Psoas muscle (tissue), 8 donors: Measurements from ENCODE around the gene SPP2. TPM values are rescaled to one million over a fixed set of nuclear protein-coding genes. Genes with fewer than 3 reads are reported as not detected.

ENCODE experiments used
- ATAC-seq, 4 donors: fragments of 200-7000 bp; cut with Tn5 transposase; one replicate each; pipeline ENCODE4 v1.9.1; 2020; ENCODE audit warnings: moderate library complexity in 3 of 4, mild to moderate bottlenecking in 2 of 4
- DNase-seq, 2 donors: peaks; one replicate each; pipeline ENCODE4 v3.0.0-alpha.2; 2020
- H3K27ac ChIP-seq: fragments of 200-600 bp; one replicate; pipeline ENCODE4 v1.8.0; 2022
- H3K27me3 ChIP-seq, 3 donors: fragments of 200-600 bp in 1 of 3; one replicate each; pipeline versions ENCODE4 v1.6.1 to v1.8.0; 2013 to 2022; ENCODE audit warnings: low read length in 2 of 3, mild to moderate bottlenecking in 2 of 3, moderate library complexity in 1 of 3; ENCODE audit not compliant: insufficient read depth in 3 of 3
- H3K36me3 ChIP-seq, 2 donors: fragments of 200-600 bp in 1 of 2; one replicate each; pipeline versions ENCODE4 v1.6.1 to v1.8.0; 2013 to 2022; ENCODE audit warnings: low read depth in 1 of 2, mild to moderate bottlenecking in 1 of 2, moderate library complexity in 1 of 2; ENCODE audit not compliant: insufficient read depth in 1 of 2
- H3K4me1 ChIP-seq: fragments of 200-600 bp; one replicate; pipeline ENCODE4 v1.8.0; 2022
- H3K4me3 ChIP-seq: fragments of 200-600 bp; one replicate; pipeline ENCODE4 v1.8.0; 2022; ENCODE audit warnings: mild to moderate bottlenecking
- H3K9me3 ChIP-seq: fragments of 200-600 bp; one replicate; pipeline ENCODE4 v1.8.0; 2022
- CTCF ChIP-seq: fragments of 200-600 bp; IDR thresholded peaks from one replicate; pipeline ENCODE4 v1.8.0; 2022; ENCODE audit warnings: antibody characterized with exemption
- WGBS, 3 donors: extraction: QIAGEN DNeasy Blood & Tissue Kit; methylation state at CpG; one replicate each; pipeline versions ENCODE4 v1.1.6 to v1.1.7; 2013; 5-methylcytosine and 5-hydroxymethylcytosine counted together
- intact Hi-C, 2 donors: fragments of 100-400 bp; cut with DNase I; formaldehyde crosslinking; loops; one replicate each; pipeline versions ENCODE4 v1.11.0 to v1.14.2; 2022
- polyA plus RNA-seq, 3 donors: library from polyadenylated mRNA; stranded (reverse); fragments of 200-250 nt; gene quantifications; one replicate each; pipeline ENCODE4 v1.2.3, GENCODE V29; 2013
- total RNA-seq, 4 donors: library from RNA; stranded (reverse); fragmentation: NEBNext Ultra II Directional in 2 of 4; extraction: Animal tissue kit (Norgen Biotek cat#: 25700) in 2 of 4; gene quantifications; one replicate each; pipeline versions ENCODE4 v1.2.1 to v1.2.4, GENCODE V29; 2021 to 2023
- donor health status: healthy with polysubstance abuse.
- donor health status: DM: no; HTN: no; CAD: no; lungs with moderate emphysema.
- donor health status: Bipolar disorder and iron deficiency.
- donor health status: healthy.
- donor health status: DM: yes; HTN: yes; CAD: no.
- donor health status: DM: no; HTN: no; CAD: no.
- donor health status: DM: no; HTN: no; CAD: no.
- donor health status: DM: yes; HTN: yes; CAD: no.

The SPP2 gene
- total and polyA plus RNA-seq, 7 donors: not detected

- no peak for DNase-seq
- no peak overlapping the region for H3K27ac ChIP-seq
- H3K36me3 ChIP-seq: no peaks in the 10 kb centered on the region
- intact Hi-C loops: no loop called here
- ATAC-seq: no peak
- WGBS, 3 donors: 75 to 82% (median 80%) methylated on average over 7 of the region's 7 CpGs
- H3K4me1 ChIP-seq: no peaks in the 10 kb centered on the region
- peaks cover 0 to 1% (median 0%) of the 10 kb centered on the region in 3 donors for H3K27me3 ChIP-seq
- no peak overlapping the region for H3K4me3 ChIP-seq
- no peak for TF ChIP-seq CTCF
- no peaks in the 10 kb centered on the region for H3K9me3 ChIP-seq
These were observed 33.3 kb downstream of the SPP2 start for GRCh38 chr2:234083572-234084348.

- H3K4me3 ChIP-seq: no peak overlapping the region
- intact Hi-C loops: no loop called here
- 2 to 5% (median 5%) methylated on average over 5 of the region's 5 CpGs for WGBS, 3 donors
- DNase-seq (no peak), ATAC-seq (no peak)
- H3K27ac ChIP-seq: no peak overlapping the region
- no peaks in the 10 kb centered on the region for H3K4me1 ChIP-seq
- no peaks in the 10 kb centered on the region for H3K9me3 ChIP-seq
- no peaks in the 10 kb centered on the region for H3K36me3 ChIP-seq
- no peak for TF ChIP-seq CTCF
- no peaks in the 10 kb centered on the region for H3K27me3 ChIP-seq
These were observed 41.0 kb downstream of the SPP2 start for GRCh38 chr2:234091432-234091879.

GRCh38 chr2:234091883-234092282, 41.4 kb downstream of the SPP2 start:
- no peak overlapping the region for H3K4me3 ChIP-seq
- TF ChIP-seq CTCF: no peak
- no peak overlapping the region for H3K27ac ChIP-seq
- ATAC-seq: no peak
- no peaks in the 10 kb centered on the region for H3K27me3 ChIP-seq
- no peaks in the 10 kb centered on the region for H3K9me3 ChIP-seq
- H3K4me1 ChIP-seq: no peaks in the 10 kb centered on the region
- no peak for DNase-seq
- intact Hi-C loops: no loop called here
- WGBS, 3 donors: 7 to 13% (median 11%) methylated on average over 7 of the region's 7 CpGs
- no peaks in the 10 kb centered on the region for H3K36me3 ChIP-seq

GRCh38 chr2:234092344-234092743, 41.8 kb downstream of the SPP2 start:
- 72 to 81% (median 79%) methylated on average over 3 of the region's 3 CpGs for WGBS, 3 donors
- ATAC-seq (no peak), DNase-seq (no peak)
- no peaks in the 10 kb centered on the region for H3K27me3 ChIP-seq
- H3K4me3 ChIP-seq: no peak overlapping the region
- no peak overlapping the region for H3K27ac ChIP-seq
- no peaks in the 10 kb centered on the region for H3K4me1 ChIP-seq
- no peaks in the 10 kb centered on the region for H3K9me3 ChIP-seq
- H3K36me3 ChIP-seq: no peaks in the 10 kb centered on the region
- no peak for TF ChIP-seq CTCF
- intact Hi-C loops: no loop called here

- no peak for DNase-seq
- 73 to 77% (median 73%) methylated on average over 5 of the region's 5 CpGs for WGBS, 3 donors
- H3K4me1 ChIP-seq: no peaks in the 10 kb centered on the region
- no peak overlapping the region for H3K27ac ChIP-seq
- H3K27me3 ChIP-seq: no peaks in the 10 kb centered on the region
- no peak for ATAC-seq
- intact Hi-C loops: no loop called here
- H3K4me3 ChIP-seq: no peak overlapping the region
- no peaks in the 10 kb centered on the region for H3K9me3 ChIP-seq
- no peaks in the 10 kb centered on the region for H3K36me3 ChIP-seq
- TF ChIP-seq CTCF: no peak
These were observed 44.8 kb downstream of the SPP2 start for GRCh38 chr2:234095301-234095700.
